ENCODE data around the gene PRRC2B. TPM values are rescaled to one million over a fixed set of nuclear protein-coding genes. Genes with fewer than 3 reads are reported as not detected.

PRRC2B gene
- total and polyA plus RNA-seq, 2 of the 13 experiments (the other 11 are each of a cell fraction or from before 2014, with no cell fraction given): 20.8 to 37.4 TPM

DNA sequence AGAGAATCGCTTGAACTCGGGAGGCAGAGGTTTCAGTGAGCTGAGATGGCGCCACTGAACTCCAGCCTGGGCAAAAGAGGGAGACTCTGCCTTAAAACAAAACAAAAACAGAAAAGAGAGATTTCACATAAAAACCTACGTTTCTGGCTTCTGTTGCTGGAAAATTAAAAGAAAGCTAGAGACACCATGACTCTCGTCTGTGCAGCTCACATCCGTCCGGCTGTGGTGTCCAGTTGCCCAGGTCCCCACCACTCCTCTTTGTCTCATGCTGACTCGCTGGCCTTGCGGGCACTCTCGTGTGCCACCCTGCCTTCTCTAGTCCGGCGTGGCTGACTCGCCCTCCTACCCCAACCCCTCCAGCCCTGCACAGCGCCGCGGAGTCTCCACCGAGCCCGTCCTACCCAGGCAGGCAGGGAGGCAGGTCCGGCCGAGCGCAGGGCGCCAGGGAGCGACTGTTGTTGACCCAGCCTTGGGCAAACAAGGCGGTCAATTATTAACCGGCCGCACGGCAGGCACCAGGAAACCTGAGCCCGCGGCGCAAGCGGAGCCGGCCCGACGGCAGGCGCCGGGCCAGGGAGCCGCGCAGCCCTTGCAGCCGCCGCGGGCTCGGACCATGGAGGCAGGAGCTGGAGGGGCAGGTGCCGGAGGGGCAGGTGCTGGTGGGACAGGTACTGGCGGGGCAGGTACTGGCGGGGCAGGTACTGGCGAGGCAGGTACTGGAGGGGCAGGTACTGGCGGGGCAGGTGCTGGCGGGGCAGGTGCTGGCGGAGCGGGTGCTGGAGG is 151.3 kb downstream of the PRRC2B start, which contains the start of gene PRRT1B (continued):
- TF ChIP-seq, protein P1, sequence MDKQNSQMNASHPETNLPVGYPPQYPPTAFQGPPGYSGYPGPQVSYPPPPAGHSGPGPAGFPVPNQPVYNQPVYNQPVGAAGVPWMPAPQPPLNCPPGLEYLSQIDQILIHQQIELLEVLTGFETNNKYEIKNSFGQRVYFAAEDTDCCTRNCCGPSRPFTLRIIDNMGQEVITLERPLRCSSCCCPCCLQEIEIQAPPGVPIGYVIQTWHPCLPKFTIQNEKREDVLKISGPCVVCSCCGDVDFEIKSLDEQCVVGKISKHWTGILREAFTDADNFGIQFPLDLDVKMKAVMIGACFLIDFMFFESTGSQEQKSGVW (CRISPR knock-in tag; IDR thresholded peaks at IDR 0.05; ENCODE audit: borderline replicate concordance): no peak
- peak; percentile 87 for TF ChIP-seq IKZF5 (CRISPR knock-in tag; IDR thresholded peaks at IDR 0.05)
- TF ChIP-seq ZNF275 (CRISPR knock-in tag; IDR thresholded peaks at IDR 0.05; ENCODE audit: borderline replicate concordance): no peak
- TF ChIP-seq MBNL3 (CRISPR knock-in tag; conservative IDR thresholded peaks at IDR 0.05): no peak
- TF ChIP-seq TP53 (CRISPR knock-in tag; conservative IDR thresholded peaks at IDR 0.05): no peak
- TF ChIP-seq GABPA (IDR thresholded peaks at IDR 0.05; ENCODE audit: low read depth, low read length): peak; percentile 14; the same call in 1 of the 2 replicates
- TF ChIP-seq GABPA (CRISPR knock-in tag; IDR thresholded peaks at IDR 0.05; ENCODE audit: low read depth): no peak
- TF ChIP-seq RBM39 (IDR thresholded peaks at IDR 0.05; ENCODE audit: low read depth, low read length, poor library complexity, severe bottlenecking): peak; percentile 69
- TF ChIP-seq ZNF235 (CRISPR knock-in tag; IDR thresholded peaks at IDR 0.05; ENCODE audit: borderline replicate concordance): no peak
- no peak for TF ChIP-seq IKZF4 (CRISPR knock-in tag; IDR thresholded peaks at IDR 0.05; ENCODE audit: borderline replicate concordance, low read depth, not compliant biosample characterization)
- no peak for TF ChIP-seq ZNF160 (CRISPR knock-in tag; IDR thresholded peaks at IDR 0.05)
- TF ChIP-seq RAD51 (IDR thresholded peaks at IDR 0.05; ENCODE audit: borderline replicate concordance): no peak
- peak; percentile 86 for TF ChIP-seq ELF3 (CRISPR knock-in tag; IDR thresholded peaks at IDR 0.05)
- no peak for TF ChIP-seq DMTF1 (CRISPR knock-in tag; IDR thresholded peaks at IDR 0.05)
- TF ChIP-seq ZNF10 (CRISPR knock-in tag; IDR thresholded peaks at IDR 0.05; ENCODE audit: borderline replicate concordance, low read depth): no peak
- TF ChIP-seq NFKB2 (CRISPR knock-in tag; IDR thresholded peaks at IDR 0.05; ENCODE audit: borderline replicate concordance): no peak; the same call in 1 of the 2 replicates
- TF ChIP-seq PRPF4 (IDR thresholded peaks at IDR 0.05; ENCODE audit: low read depth, low read length, poor library complexity, severe bottlenecking): no peak
- TF ChIP-seq ZNF3 (CRISPR knock-in tag; IDR thresholded peaks at IDR 0.05): no peak
- TF ChIP-seq, protein P2, sequence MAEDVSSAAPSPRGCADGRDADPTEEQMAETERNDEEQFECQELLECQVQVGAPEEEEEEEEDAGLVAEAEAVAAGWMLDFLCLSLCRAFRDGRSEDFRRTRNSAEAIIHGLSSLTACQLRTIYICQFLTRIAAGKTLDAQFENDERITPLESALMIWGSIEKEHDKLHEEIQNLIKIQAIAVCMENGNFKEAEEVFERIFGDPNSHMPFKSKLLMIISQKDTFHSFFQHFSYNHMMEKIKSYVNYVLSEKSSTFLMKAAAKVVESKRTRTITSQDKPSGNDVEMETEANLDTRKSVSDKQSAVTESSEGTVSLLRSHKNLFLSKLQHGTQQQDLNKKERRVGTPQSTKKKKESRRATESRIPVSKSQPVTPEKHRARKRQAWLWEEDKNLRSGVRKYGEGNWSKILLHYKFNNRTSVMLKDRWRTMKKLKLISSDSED (CRISPR knock-in tag; IDR thresholded peaks at IDR 0.05): no peak
- TF ChIP-seq AKAP8 (CRISPR knock-in tag; IDR thresholded peaks at IDR 0.05): no peak
- TF ChIP-seq ZNF414 (CRISPR knock-in tag; IDR thresholded peaks at IDR 0.05): 0 out of 2 replicates have a peak, but pooled peaks have one; percentile 47
- TF ChIP-seq ZNF772 (CRISPR knock-in tag; IDR thresholded peaks at IDR 0.05): no peak; the same call in 1 of the 2 replicates
